H7 (cell line): ENCODE data around the gene TSEN34. TPM values are rescaled to one million over a fixed set of nuclear protein-coding genes. Genes with fewer than 3 reads are reported as not detected.
"Not testable (repeated sequence)": the region's sequence is repeated elsewhere in the genome, so short reads cannot be mapped to it uniquely, and the experiment has no call there.

Experiments
- DNase-seq: peaks from one replicate; pipeline ENCODE4 v3.0.0; 2012
- H3K27me3 ChIP-seq: 2 replicates; pipeline ENCODE4 v1.6.0; 2011; ENCODE audit warnings: mild to moderate bottlenecking, low read length; ENCODE audit not compliant: control insufficient read depth, insufficient read depth
- H3K36me3 ChIP-seq: replicated peaks from 2 replicates; pipeline ENCODE4 v1.5.1; 2011; ENCODE audit warnings: low read length; ENCODE audit not compliant: control insufficient read depth, insufficient read depth
- H3K4me3 ChIP-seq: 2 replicates; pipeline ENCODE4 v1.5.1; 2011; ENCODE audit warnings: low read depth, mild to moderate bottlenecking, control low read depth, low read length, moderate library complexity; ENCODE audit not compliant: insufficient read depth
- total RNA-seq: library from RNA; depleted of rRNA; stranded (reverse); fragments of >200 nt; shearing (Covaris generic); gene quantifications from 2 replicates; pipeline ENCODE4 v1.2.3, GENCODE V29; 2014

Gene TSEN34
- total RNA-seq, 1 experiment from 2014 or later, result 76.9 TPM

- DNase-seq, result no peak
- H3K4me3 ChIP-seq, result no peak overlapping the region
- no peaks in the 10 kb centered on the region; the same call in 1 of the 2 replicates for H3K27me3 ChIP-seq
- H3K36me3 ChIP-seq, result peaks cover 32% of the 10 kb centered on the region
Observed at GRCh38 chr19:54156490-54156889, 34.6 kb upstream of the TSEN34 start.

- peaks cover 28% of the 10 kb centered on the region for H3K36me3 ChIP-seq
Observed at GRCh38 chr19:54156953-54157352, 34.2 kb upstream of the TSEN34 start.

GRCh38 chr19:54158812-54159351 is 32.2 kb upstream of the TSEN34 start:
- Histone ChIP-seq H3K4me3 (peak overlapping the region; percentile 84), H3K36me3 (peaks cover 20% of the 10 kb centered on the region), H3K27me3 (peaks cover 9% of the 10 kb centered on the region)
- peak; percentile 57 for DNase-seq

More at GRCh38 chr19:54156953-54157352, 34.2 kb upstream of the TSEN34 start:
- DNase-seq, result no peak
- Histone ChIP-seq H3K4me3 (no peak overlapping the region), H3K27me3 (no peaks in the 10 kb centered on the region; the same call in 1 of the 2 replicates)

- Histone ChIP-seq H3K4me3 (peak within 1 kb of the TSS; percentile 84), H3K27me3 (peaks cover 15% of the 10 kb centered on the region), H3K36me3 (peaks cover 14% of the 10 kb centered on the region)
- peak; percentile 99 for DNase-seq
Observed at GRCh38 chr19:54159352-54160181, 31.5 kb upstream of the TSEN34 start, which contains the start of gene LENG1. LENG1 (minus strand) TSS chr19:54159721; CDS start chr19:54159695, 26 bp downstream.

- Histone ChIP-seq H3K27me3 (peaks cover 16% of the 10 kb centered on the region), H3K36me3 (peaks cover 8% of the 10 kb centered on the region), H3K4me3 (peak overlapping the region; percentile 68)
- DNase-seq, result no peak
Observed at GRCh38 chr19:54160182-54160811, 30.8 kb upstream of the TSEN34 start.

- Histone ChIP-seq H3K4me3 (peak overlapping the region; percentile 68), H3K27me3 (peaks cover 17% of the 10 kb centered on the region), H3K36me3 (peaks cover 8% of the 10 kb centered on the region)
- DNase-seq, result no peak
Observed at GRCh38 chr19:54160854-54161253, 30.3 kb upstream of the TSEN34 start.

GRCh38 chr19:54162241-54162805 is 28.8 kb upstream of the TSEN34 start:
- Histone ChIP-seq H3K36me3 (peaks cover 1% of the 10 kb centered on the region; the same call in 1 of the 2 replicates), H3K27me3 (peaks cover 18% of the 10 kb centered on the region), H3K4me3 (peak overlapping the region; percentile 50)
- DNase-seq, result peak; percentile 97

GRCh38 chr19:54162884-54163283 is 28.2 kb upstream of the TSEN34 start:
- H3K4me3 ChIP-seq, result no peak overlapping the region; the same call in 1 of the 2 replicates
- peaks cover 18% of the 10 kb centered on the region for H3K27me3 ChIP-seq
- no peak for DNase-seq
- 0 out of 2 replicates have a peak, but pooled peaks cover 1% of the 10 kb centered on the region for H3K36me3 ChIP-seq

GRCh38 chr19:54164369-54165068 is 26.6 kb upstream of the TSEN34 start:
- H3K4me3 ChIP-seq, result peak overlapping the region; percentile 43
- peaks cover 18% of the 10 kb centered on the region for H3K27me3 ChIP-seq
- peak; percentile 99 for DNase-seq

GRCh38 chr19:54165222-54165621 is 25.9 kb upstream of the TSEN34 start:
- Histone ChIP-seq H3K27me3 (peaks cover 18% of the 10 kb centered on the region), H3K4me3 (no peak overlapping the region), H3K36me3 (no peaks in the 10 kb centered on the region)
- DNase-seq, result no peak

More at GRCh38 chr19:54164369-54165068, 26.6 kb upstream of the TSEN34 start:
- no peaks in the 10 kb centered on the region for H3K36me3 ChIP-seq

- no peak overlapping the region for H3K4me3 ChIP-seq
- no peaks in the 10 kb centered on the region for H3K36me3 ChIP-seq
- peaks cover 13% of the 10 kb centered on the region for H3K27me3 ChIP-seq
- DNase-seq, result peak; percentile 97
Observed at GRCh38 chr19:54168174-54168917, 22.8 kb upstream of the TSEN34 start.

- no peak for DNase-seq
- Histone ChIP-seq H3K4me3 (no peak overlapping the region), H3K36me3 (no peaks in the 10 kb centered on the region), H3K27me3 (peaks cover 6% of the 10 kb centered on the region; the same call in 1 of the 2 replicates)
Observed at GRCh38 chr19:54169149-54169740, 21.9 kb upstream of the TSEN34 start.

- not testable (repeated sequence) for H3K36me3 ChIP-seq
Observed at GRCh38 chr19:54171736-54172431, 19.2 kb upstream of the TSEN34 start.

More at GRCh38 chr19:54171736-54172431, 19.2 kb upstream of the TSEN34 start:
- H3K4me3 ChIP-seq, H3K27me3 ChIP-seq: not testable (repeated sequence)
- peak; percentile 42 for DNase-seq
